ENCODE results near the gene CAMTA1.

The CAMTA1 gene

DNA sequence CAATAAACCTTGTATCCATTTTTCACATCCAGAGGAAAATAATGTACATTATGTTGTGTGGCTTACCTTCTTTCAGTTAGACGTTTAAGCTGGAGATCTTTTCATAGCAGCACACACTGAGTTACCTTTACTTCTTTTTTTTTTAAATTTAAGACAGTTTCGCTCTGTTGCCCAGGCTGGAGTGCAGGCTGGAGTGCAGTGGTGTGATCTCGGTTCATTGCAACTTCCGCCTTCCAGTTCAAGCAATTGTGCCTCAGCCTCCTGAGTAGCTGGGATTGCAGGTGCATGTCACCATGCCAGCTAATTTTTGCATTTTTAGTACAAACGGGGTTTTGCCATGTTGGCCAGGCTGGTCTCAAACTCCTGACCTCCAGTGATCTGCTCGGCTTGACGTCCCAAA is 7.4 kb upstream of the CAMTA1 start:
- DNase-seq: no peak

DNA sequence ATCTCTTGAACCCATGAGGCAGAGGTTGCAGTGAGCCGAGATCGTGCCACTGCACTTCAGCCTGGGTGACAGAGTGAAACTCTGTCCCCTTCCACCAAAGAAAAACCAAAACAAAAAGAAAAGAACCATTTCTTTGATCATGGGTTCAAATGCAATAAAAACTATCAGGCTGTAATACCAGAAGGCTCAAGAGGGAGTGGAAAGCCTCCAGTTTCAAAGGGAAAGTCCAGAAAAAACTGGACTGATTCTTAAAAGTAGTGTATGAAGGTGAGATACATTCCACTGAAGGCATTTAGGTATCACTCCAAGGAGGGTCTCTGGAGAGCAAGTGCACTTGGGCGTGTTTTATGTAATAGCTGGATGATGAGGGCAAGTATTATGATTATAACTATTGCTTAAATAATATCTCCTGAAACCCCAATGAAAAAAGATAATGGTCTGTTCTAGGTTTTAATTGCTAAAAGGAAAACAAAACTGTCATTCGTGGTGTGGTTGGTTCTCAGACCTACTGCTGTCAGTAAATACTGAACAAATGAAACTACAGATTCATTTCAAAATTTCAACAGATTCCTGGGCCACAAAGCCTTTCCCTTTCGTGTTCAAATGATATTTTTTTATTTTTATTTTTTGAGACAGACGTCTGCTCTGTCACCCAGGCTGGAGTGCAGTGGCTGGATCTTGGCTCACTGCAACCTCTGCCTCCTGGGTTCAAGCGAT is 6.0 kb upstream of the CAMTA1 start:
- DNase-seq: no peak

DNA sequence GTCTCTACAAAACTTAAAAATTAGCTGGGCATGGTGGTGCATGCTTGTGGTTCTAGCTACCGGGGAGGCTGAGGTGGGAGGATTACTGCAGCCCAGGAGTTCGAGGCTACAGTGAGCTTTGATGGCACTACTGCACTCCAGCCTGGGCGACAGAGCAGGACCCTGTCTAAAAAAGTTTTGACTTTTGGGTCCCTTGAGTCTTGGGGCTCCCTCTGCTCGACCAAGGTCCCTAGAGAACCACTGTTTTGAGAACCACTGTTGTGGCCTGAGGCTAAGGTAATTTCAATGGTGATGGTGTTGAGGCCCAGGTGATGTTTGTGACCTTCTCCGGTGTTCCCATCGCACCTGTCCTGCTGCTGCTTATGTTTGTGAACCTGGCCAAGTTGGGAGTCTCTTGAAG is 3.1 kb upstream of the CAMTA1 start:
- no peak for DNase-seq

DNA sequence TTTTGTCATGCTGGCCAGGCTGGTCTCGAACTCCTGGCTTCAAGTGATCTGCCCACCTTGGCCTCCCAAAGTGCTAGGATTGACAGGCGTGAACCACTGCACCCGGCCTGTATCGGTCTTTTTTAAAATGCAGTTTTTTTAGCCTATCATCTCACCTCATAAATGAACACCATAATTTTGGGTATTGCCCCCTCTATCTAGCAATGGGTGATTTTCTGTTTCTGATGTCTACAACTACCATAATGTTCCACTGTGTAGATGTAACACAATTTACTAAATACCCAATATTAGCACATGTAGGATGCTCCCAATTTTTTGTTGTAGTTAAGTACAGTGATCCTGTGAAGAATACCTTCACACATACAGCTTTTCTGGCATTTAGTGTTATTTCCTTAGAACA is 2.0 kb upstream of the CAMTA1 start:
- DNase-seq: no peak

DNA sequence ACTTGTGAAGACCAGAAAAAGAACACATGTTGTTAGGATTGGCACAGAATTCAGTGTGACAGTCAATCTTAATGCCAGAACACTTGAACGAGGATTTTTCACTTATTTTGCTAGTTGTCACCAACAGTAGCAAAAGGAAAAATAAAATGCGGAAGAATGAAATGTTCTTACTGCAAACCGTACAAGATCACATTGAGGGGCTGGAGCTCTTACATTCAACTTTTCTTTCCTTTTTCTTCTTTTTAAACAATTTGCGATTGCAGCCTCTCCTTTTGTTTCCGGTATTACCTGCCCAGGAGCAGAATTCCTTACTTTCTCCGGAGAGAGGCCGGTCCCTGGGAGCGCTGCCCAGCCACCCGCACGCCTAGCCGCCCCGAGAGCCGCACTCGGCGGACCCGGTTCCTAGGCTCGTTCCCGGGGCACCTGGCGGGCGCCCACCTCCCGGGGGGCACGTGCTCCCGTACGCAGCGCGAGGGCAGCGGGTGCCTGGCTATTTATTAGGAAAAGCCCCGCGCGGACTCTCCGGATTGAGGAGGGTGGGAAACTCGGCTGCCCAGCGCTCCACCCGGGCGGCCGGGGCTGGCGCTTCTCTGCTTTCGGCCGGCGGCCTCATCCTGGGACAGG is 1.2 kb upstream of the CAMTA1 start:
- DNase-seq: no peak

DNA sequence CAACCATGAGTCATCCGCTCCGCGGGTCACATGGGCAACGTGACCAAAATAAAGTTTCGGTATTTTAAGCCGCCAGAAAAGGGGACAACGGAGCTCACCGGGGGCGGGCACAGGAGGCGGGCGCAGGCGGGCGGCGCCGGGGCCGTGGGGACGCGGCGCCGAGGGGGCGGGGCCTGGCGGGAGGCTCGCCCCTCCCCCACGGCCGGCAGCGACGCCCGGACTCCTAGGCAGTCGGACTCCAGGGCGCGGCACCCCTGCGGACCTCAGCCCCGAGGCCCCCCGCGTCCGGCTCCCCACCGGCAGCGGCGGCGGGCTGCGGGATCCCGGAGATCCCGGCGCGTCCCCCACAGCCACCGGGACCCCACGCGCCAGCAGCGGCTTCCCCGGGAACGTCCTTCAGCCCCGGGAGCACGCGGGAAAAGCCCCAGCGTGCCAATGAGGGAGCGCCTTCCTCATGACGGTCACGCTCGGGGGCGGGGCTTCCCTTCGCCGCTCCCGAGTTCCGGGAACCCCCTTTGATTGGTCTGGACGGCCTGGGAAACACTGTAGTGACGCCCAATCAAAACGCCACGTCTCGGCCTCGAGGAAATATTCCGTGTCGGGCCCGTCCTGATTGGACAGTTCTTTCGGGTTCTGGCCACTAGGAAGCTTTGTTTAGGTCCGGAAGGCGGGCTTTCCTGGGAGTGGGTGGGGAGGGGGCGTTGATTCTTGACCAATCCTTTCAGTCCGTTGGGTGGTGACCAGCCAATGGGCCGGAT is 515 bp upstream of the CAMTA1 start:
- DNase-seq: peak; percentile 100

DNA sequence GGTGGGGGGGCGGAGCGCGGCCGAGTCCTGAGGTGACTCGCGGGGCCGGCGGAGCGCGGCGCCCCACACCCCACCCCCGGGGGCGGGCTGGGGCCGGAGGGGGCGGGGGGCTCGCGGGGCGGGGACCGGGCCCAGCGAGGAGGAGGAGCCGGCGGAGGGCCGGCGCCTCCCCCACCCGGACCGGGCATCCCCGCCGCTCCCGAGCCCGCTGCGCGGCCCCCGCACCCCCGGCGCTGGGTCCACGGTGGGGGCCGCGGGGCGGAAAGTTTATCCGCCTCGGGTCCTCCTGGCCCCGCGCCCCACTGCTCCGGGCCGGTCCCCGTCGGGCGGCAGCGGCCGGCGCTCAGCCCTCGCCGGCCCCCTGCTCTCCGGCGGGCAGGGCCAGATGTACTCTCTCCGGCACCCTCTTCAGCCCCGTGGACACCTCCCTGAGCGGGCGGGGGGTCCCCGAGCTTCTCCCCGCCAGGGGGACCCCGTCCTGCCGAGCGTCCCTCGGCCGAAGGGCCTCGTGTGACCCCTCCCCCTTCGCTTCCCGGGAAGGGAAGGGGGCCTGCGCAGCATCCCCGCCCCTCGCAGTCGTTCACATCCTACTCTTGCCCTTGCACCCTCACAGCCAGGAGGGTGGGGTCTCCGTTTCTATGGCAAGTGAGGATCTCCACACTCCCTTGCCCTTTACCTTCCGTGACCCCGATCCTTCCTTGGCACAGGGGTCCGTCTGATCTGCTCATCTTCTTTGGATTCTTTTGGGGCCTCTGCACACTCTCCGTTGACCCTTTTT is 663 bp downstream of the CAMTA1 start:
- peak; percentile 15 for DNase-seq

DNA sequence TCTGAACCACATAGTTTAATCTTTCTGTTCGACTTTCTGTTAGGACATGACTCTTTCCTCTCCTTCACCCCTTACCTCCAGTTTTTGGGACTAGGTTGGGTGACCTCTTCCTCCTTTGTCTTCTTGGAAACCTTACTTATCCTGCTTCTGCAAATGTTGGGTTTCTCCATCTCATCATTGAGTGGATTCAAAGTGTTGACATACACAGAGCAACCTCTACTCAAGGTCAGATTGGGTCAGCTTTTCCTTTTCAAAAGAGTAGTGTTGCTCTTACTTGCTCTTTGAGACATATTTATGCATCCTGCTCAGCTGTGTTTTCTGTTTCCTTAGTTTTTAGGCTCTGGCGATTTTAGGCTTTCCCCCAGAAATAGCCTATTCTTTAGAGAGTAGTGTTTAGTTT is 3.7 kb downstream of the CAMTA1 start:
- DNase-seq: no peak

DNA sequence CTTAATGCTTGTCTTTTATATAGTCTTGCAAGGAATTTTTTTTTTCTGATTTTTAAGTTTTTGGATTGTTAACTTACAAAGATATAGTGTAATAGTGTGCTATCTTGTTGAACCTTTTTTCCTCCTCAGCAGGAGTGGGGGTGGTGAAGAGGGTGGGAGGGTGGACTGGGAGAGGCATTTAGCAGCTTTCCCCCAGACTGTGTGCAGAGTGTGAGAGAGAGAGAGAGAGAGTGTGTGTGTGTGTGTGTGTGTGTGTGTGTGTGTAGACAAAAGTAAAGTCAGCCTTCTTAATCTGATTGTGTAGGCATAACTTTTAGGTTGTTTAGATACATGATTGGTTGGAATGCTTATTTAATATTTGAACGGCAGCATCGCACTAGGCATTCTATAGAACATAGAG is 4.9 kb downstream of the CAMTA1 start:
- DNase-seq: no peak

DNA sequence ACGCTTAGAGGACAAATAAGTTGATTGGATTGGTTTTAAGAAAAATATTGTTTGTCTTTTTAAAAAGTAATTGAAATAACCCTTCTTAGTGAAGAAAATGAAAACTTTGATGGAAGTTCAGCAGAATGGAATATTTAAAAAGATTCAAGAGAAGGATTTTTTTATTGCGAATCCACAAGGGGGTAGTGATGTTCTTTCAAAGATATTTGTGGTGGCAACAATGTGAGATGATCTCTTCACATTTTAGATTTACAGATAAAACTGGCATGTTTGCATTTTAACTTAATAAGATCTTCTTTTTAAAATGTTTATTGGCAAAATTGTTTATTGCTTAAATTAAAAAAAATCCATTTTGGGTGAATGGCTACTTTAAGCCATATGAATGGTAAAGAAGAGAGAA is 8.9 kb downstream of the CAMTA1 start:
- DNase-seq: peak; percentile 13

DNA sequence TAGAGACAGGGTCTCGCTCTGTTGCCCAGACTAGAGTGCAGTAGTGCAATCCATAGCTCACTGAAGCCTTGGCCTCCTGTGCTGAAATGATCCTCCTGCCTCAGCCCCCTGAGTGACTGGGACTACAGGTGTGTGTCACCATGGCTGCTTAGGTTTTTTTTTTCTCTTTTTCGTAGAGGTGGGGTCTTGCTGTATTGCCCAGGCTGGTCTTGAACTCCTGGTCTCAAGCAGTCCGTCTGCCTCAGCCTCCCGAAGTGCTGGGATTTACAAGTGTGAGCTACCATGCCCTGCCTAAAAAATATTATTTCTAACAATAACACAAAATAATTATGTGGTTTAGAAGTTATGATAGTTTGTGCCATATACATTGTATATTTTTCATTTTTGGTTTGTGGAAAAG is 9.9 kb downstream of the CAMTA1 start:
- DNase-seq: no peak

DNA sequence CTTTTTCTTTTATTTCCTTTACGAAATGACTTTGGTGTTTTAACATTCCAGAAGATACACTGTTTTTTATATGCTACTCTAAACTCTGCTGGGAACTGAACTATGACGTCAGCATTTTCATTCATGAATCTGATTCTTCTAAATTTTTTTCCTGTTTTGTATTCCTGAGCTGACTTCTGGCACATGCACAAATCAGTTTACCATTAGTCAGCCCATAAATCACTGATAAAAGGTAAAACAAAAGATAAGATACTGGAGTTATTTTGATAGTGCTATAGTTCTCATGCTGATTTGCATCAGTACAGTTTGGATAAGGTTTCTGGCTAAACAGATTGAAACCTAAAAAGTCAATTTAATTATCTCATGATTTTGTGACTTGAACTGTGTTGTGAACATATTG is 10.4 kb downstream of the CAMTA1 start:
- no peak for DNase-seq

DNA sequence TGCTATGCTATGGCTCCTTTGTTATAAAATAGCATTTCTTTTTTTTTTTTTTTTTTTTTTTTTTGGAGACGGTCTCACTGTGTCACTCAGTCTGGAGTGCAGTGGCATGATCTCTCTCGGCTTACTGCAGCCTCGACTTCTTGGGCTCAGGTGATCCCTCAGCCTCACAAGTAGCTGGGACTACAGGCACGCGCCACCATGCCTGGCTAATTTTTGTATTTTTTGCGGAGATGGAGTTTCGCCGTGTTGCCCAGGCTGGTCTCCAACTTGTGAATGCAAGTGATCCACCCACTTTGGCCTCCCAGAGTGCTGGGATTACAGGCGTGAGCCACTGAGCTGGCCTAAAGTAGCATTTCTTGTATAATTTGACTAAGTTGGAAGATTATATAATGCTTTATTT is 10.8 kb downstream of the CAMTA1 start:
- no peak for DNase-seq

DNA sequence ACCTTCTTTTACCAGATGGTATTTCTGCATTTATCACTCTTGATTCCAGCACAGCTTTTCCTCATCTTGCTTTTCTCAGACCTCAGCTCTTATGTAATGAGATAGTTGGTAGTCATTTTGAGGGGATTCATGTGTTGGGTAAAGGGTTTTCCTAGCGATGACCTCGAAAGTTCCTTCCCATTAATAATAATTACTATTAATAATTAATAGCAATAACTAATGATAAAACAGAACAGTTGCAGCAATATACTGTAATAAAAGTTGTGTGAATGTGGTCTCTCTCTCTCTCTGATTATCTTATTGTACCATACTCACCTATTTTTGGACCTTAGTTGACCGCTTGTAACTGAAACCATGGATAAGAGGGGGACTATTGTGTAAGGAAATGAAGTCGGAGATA is 14.2 kb downstream of the CAMTA1 start:
- DNase-seq: no peak

DNA sequence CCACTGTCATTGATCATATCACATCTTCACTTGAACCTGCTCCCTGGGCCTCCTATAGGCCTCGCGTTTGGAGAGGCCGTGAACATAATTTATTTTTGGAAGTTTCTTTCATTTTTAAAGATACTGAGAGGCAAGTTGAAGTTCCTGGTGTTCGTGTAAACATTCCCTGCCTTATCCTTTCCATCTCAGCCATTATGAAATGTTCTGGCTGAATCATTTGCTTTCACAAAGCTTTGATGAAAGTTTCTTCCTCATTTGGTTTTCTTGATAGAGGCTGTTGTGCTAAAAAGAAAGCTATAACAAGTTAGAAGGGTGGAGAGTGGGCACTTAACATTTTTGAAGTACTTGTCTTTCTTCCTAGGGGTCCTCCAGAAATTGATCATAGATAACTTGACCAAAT is 15.5 kb downstream of the CAMTA1 start:
- DNase-seq: no peak

DNA sequence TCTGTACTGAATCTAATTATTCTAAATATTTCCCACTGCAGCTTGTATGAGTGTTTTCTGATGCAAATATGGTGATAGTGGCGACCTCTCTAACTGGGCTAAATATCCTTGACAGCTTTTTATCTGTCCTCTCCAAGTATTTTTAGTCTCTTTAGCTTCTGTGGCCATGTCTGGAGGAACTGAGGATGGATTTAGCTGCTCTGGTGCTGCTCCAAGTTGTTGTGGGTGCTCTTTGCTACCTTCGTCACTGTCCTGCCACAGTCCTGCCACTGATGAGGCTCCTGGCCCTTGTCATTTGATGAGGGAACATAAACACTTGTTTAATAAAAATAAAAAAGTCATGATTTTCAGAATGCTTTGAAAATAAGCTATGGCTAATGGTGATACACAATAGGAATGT is 15.9 kb downstream of the CAMTA1 start:
- DNase-seq: no peak

DNA sequence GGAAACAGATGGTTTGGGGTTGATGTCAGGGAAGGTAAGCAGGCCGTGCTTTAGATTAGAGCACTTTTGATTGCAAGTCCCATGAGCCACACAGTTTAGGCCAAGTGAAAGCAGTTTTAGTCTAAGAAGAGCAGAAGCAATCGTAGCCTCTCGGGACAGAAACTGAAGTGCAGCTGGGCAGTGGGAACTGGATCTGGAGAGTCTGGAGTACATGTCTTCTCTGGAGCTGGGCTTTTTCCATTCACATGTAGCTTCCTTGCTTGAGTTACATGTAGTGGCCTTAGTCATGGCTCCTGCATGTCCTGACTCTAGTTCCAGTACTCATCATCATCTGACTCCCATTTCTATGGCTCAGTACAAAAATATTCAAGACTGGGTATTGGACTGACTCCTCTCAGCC is 16.7 kb downstream of the CAMTA1 start:
- no peak for DNase-seq

DNA sequence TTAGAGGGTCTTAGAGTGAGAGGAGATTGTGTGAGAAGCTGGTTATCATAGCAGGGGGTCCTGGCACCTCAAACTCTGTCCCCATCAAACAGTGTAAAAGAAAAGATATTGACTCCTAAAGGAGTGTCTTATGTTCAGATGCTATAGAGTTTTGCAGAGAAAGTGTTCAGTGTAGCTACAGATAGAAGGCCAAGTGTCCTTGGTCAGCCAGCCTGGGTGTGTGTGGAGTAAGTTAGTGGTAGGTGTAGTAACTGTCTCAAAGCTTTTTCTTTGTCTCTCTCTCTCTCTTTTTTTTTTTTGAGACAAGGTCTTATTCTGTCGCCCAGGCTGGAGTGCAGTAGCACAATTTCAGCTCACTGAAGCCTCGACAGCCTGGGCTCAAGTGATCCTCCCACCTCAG is 17.2 kb downstream of the CAMTA1 start:
- DNase-seq: no peak

DNA sequence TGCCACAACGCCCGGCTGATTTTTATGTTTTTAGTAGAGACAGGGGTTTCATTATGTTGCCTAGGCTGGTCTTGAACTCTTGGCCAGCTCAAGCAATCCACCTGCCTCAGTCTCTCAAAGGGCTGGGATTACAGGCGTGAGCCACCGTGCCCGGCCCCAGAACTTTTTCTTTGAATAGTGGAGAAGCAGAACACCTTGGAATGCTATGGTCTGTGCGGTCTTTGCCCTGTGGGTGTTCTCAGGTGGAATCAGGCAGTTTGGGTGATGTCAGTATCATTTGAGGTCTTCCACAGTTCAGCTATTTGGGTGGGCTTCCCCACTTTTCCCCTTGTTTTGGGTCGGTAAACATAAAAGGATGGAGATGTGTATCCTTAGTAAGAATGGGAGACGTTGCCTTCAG is 17.6 kb downstream of the CAMTA1 start:
- no peak for DNase-seq

DNA sequence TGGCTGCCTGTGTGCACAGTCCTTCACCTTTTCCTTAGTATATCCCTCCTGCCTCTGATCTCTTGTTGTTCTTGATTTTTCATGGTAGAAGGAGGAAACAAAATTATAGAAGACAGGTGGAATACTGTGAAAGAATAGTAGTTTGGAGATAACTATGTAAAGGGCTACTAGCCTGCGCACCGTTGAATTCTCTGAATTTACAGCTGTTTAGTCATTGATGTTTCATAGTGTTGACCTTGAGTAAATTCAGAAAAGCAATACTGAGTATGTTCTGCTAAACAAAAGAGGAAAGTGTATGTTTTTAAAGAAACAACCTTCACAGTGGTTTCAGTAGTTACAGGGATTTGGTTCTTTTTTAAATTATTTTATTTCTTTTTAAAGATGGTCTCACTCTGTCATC is 18.1 kb downstream of the CAMTA1 start:
- no peak for DNase-seq

DNA sequence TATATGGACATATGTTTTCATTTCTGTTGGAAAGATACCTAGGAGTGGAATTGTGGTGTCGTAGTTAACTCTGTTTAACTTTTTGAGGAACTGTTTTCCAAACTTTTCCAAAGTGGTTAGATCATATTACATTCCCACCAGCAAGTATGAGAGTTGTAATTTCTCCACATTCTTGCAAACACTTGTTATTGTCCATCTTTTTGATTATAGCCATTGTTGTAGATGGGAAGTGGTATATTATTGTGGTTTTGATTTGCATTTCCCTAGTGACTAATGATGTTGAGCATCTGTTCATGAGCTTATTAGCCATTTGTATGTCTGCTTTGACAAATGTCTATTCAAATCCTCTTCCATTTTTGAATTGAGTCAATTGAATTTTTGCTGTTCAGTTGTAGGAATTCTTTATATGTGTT is 19.8 kb downstream of the CAMTA1 start:
- DNase-seq: no peak

DNA sequence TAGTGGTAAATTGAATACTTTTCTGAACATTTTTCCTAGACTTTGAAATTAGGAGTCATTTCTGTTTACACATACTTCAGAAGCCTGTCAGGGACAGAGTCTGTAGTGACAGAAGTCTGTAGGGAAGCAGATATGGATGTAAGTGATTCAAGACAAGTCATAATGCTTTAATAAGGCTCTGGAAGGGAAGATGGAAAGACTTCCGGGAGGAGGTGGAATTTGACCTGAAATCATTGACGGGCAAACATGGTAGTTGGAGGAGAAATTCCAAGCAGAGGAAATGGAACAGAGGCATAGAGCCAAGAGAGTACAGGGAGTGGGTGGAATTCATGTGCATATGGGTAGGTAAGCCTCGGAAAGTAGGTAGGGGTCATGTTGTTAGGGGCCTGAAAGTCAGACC is 22.5 kb downstream of the CAMTA1 start:
- DNase-seq: no peak

DNA sequence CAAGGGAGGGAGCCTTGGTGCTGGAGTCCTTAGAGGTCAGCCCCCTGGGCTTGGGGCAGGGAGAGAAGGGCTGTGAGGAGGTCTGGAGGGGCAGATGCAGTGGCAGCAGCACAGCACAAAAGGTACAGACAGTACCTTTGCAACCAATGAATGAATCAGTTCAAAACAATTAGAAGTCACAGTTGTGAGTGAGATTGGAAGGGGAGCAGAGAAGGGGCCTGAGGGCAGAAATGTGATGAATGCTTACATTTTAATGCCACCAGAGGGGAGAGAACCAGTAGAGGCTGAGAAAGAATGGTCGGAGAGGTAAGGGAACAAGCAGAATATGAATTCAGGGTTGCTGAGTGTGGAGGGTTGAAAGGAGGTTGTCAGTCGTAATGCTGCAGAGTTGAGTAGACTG is 24.2 kb downstream of the CAMTA1 start:
- no peak for DNase-seq
